Measurements from ENCODE around the gene MYOZ1.

DNA sequence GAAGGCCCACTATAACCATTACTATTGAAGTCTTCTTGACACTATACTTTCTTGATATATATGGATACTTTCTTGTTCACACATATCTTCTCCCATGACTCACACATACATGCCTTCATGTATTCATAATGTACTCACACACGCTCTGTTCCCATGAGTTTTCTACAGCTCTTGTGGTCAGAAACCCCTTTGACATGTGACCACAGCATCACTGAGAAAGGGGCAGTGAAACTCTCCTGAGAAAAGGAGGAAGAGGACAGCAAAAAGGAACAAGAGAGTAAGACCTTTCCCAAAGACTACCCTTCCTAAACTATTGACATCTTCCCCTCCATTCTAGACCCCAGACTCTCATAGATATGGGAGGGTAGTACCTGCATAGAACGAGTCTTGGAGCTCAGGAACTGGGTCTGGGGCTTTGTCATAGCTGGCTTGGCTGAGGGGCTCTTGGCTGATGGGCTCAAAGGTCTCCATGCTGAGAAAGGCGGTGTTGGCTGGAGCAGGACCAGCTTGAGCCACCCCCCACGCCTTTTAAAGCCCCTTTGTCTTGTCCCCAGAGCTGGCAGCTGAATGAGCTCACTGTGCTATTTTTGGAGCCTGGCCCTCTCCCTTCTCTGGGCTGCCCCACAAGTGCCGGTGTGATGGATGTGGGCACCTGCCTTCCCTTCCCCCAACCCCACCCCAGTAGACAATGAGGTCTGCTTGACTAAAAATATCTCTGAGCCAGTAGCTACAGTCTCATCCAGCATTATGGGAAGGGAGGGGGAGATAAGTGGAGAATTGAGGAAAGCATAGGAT is 9.5 kb upstream of the MYOZ1 start:
- no peak for TF ChIP-seq POLR2A (IDR thresholded peaks at IDR 0.05)
- TF ChIP-seq, protein P1, sequence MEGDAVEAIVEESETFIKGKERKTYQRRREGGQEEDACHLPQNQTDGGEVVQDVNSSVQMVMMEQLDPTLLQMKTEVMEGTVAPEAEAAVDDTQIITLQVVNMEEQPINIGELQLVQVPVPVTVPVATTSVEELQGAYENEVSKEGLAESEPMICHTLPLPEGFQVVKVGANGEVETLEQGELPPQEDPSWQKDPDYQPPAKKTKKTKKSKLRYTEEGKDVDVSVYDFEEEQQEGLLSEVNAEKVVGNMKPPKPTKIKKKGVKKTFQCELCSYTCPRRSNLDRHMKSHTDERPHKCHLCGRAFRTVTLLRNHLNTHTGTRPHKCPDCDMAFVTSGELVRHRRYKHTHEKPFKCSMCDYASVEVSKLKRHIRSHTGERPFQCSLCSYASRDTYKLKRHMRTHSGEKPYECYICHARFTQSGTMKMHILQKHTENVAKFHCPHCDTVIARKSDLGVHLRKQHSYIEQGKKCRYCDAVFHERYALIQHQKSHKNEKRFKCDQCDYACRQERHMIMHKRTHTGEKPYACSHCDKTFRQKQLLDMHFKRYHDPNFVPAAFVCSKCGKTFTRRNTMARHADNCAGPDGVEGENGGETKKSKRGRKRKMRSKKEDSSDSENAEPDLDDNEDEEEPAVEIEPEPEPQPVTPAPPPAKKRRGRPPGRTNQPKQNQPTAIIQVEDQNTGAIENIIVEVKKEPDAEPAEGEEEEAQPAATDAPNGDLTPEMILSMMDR (IDR thresholded peaks at IDR 0.05) = no peak
